Activated CD4-positive, alpha-beta T cell treated with anti-CD3 and anti-CD28 coated beads for 48 hours (primary cell): Measurements from ENCODE around the gene NELL1.

Experiments
- DNase-seq: peaks from one replicate; pipeline ENCODE4 v3.0.0-alpha.2; 2020

Gene NELL1

GRCh38 chr11:20669820-20670684, 666 bp downstream of the NELL1 start:
- DNase-seq, result no peak

DNA sequence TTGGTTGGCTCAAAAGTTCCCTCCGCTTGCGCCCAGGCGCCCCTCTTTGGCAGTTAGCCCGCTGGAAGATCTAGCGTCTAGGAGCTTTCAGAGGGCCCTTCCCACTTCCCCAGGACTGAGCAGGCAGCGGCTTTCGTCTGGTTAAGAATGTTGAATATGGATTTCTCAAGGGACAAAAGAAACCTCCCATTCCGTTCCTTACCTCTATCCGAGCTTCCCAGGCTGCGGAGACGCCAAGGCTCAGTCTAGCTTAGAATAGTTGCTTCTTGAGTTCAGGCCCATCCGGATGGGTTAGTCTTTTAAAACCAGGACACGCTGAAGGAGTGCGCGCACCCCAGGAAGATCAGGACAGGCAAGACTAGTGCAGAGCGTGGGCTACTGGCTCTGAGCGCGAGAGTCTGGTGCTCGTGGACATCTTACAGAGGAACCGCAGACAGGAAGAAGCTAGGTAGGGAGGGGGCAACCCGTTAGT, 1.6 kb downstream of the NELL1 start:
- DNase-seq, result no peak

DNA sequence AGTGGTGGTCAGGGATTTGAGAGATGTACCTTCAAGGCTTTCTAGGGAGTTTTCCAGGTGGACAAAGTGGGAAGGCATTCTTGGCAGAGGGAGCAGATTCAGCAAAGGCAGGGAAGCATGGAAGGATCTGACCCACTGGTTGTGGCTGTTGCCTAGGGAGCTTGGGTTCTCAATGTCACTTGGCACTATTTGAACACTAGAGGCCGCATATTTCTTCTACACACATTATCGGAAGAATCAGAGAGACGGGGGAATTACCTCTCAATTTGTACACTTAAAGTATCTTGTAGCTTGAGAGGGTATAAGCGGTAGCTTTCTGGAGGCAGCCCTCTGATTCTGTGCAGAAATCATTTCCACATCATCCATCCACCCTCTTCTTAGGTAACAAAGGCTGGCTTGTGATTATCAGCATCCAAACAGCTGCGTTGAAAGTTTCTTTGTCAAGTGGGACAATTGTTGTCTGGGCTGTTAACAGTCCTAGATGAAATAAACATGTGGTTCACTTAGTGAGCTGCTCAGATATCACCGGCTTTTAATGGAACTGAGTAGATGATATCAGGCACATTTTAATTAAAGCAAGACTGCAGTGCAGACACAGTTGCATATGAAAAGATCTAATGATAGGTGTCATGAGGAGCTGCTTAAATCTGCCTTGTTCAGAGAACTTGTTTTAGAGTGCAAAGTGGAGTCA, 2.6 kb downstream of the NELL1 start:
- DNase-seq, result no peak

GRCh38 chr11:20672575-20672974, 3.2 kb downstream of the NELL1 start:
- DNase-seq, result no peak

GRCh38 chr11:20676658-20677057, 7.3 kb downstream of the NELL1 start:
- DNase-seq, result no peak

DNA sequence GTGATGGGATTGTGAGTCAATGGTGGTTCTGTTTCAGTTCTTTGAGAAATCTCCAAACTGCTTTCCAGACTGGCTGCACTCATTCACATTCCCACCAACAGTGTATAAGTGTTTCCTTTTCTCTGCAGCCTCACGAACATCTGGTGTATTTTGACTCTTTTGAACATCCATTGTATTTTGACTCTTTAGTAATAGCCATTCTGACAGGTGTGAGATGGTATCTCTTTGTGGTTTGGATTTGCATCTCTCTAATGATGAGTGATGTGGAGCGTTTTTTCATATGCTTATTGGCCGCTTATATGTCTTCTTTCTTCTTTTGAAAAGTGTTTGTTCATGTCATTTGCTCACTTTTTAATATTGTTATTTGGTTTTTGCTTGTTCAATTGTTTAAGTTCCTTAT, 19.4 kb downstream of the NELL1 start:
- no peak for DNase-seq

DNA sequence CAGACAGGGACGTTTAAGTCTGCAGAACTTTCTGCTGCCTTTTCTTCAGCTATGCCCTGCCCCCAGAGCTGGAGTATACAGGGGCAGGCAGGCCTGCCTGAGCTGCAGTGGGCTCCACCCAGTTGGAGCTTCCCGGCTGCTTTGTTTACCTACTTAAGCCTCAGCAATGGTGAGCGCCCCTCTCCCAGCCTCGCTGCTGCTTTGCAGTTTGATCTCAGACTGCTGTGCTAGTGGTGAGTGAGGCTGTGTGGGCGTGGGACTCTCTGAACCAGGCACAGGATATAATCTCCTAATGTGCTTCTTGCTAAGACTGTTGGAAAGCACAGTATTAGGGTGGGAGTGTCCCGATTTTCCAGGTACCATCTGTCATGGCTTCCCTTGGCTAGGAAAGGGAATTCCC, 38.5 kb downstream of the NELL1 start:
- no peak for DNase-seq

DNA sequence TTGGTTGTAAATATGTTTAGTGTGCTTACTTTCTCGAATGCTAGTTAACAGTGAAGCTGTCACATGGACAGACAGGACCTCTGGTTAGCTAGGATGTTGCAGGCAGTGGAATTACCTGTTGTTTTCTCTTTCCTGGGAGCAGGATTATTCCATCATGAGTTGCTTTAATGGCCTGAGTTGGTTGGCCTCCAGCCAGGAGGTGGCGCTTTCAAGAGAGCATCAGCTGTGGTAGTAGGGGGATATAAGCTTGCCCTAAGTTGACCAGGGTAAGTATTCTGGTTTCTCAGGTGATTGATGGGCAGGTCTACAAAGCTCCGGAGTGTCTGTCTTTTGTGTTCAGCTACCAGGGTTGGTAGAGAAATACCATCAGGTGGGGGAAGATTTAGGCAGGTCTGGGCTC, 43.5 kb downstream of the NELL1 start:
- DNase-seq, result no peak

DNA sequence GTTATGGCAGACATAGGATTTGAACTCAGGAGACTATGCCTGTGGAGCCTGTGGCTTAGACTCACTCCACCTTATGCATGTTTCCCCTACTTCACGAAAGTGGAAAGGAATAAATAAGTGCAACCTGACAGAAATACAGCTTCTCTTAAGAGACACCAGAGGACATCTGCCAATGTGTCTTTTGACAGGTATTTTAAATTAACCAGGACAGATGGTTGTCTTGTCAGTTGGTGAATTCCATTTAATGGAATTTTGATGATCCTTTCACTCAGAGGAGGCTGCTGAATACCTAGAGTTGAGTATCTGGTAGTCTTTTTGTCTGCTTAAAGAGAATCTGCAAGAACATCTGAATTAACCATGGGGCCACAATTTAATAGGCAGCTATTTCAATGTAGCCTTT, 46.1 kb downstream of the NELL1 start:
- DNase-seq, result no peak

DNA sequence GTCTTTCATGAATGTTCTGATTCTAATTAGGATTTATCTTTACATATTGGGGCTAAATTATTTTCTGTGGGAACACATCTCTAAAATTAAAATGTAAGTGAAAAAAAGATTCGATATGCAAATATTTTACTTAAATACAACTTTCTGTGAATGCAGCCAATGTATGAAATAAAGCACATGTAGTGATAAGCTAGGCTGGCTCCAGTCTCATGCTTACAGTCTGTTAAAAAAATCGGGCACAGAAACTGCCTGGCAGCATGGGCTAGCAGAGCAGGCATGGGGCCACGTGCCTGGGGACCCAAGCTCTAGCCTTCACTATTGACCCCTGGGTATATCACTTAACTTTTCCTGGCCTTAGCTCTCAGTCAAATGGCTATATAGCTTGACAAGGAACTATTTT, 46.5 kb downstream of the NELL1 start:
- no peak for DNase-seq

DNA sequence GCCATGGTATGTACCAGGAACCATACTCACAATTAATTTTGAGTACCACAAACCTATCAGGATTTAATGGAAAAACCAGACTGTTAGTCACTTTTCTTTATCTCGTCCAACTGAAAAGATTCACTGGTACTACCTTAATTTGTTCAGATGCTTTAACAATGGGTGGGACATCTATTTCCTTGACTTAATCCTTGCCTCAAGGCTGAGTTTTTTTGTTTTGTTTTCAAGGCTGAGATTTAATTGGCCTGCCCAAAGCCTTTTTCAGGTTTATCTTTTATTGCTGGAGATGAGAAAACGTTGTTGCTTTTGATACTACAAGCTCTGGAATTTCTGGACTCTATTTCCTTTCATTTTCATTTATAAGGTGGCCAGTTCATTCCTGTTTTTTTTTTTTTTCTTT, 50.4 kb downstream of the NELL1 start:
- DNase-seq, result no peak

- no peak for DNase-seq
These were observed 54.0 kb downstream of the NELL1 start for GRCh38 chr11:20723366-20723765.

GRCh38 chr11:20729597-20730105, 60.3 kb downstream of the NELL1 start:
- DNase-seq, result no peak

GRCh38 chr11:20731676-20732215, 62.4 kb downstream of the NELL1 start:
- DNase-seq, result no peak

GRCh38 chr11:20739107-20739506, 69.7 kb downstream of the NELL1 start:
- DNase-seq, result no peak

DNA sequence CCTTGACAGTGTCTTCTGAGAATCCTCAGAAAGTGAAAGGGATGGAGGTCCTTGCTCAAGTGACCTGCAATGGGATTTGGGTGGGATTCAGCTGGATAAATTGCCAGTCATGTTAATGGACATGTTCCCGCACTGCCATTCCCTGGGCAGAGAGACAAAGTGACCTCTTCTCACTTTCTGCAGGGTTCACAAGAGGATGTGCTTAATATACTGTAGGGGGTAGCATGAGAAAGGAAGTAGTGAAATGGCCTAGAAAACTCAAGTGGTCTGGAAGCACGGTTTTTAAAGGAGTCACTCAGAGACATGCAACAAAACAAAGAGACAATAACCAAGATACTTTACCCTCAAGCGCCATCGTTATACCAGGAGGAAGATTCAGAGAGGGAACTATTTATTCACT, 70.2 kb downstream of the NELL1 start:
- DNase-seq, result no peak

GRCh38 chr11:20754933-20755332, 85.5 kb downstream of the NELL1 start:
- DNase-seq, result no peak

DNA sequence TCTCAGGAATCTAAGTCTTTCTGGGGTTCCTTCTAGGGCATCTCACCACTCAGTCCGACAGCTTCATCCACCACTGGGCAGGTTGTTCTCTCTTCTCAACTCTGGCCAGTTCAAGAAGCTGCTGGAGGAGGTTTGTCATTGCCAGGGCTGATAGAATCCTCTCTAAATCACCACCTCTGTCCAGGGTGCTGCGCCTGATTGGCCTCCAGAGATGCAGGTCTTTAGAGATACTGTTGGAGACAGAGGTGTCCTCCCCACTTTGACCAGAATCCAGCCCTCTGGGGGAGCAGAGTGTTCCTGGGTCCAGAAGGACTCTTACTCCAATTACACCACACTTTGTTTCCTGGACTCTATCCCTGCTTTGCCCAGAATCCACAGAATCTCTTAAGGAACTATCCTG, 90.2 kb downstream of the NELL1 start:
- no peak for DNase-seq

- DNase-seq, result no peak
These were observed 91.4 kb downstream of the NELL1 start for GRCh38 chr11:20760811-20761210.

DNA sequence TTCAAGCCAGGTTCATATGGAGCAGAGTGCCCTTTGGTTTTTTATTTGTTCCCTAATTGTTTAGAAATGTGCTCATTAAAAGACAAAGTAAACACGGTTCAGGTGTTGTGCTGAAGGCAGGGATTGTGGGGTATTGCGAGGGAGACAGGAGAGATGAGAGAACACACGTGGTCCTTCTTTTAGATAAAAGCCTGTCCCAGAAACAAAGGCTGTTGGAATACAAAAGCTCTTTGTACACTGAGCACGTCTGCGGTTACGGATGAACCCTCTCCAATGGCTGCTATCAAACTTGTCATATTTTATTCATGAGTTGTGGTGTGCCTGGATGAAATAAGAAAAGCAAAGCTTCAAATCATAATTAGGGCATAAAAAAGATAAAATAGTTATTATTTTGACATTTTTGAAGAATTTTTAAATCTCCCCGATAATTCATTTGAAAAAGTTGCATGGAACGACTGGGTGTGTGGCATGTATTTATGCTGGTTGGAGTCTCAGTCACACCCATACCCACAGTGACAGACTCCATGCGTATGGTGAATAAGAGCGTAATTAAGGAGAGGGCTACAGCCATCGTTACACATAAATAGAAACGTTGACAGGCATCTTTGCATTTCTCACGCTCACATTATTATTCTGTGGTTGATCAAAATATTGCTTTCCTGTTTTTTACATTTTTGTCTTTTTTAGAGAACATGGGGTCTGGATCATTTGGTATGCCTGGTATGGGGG, 92.9 kb downstream of the NELL1 start:
- no peak for DNase-seq

- DNase-seq, result no peak
These were observed 93.6 kb downstream of the NELL1 start for GRCh38 chr11:20762980-20763379.

DNA sequence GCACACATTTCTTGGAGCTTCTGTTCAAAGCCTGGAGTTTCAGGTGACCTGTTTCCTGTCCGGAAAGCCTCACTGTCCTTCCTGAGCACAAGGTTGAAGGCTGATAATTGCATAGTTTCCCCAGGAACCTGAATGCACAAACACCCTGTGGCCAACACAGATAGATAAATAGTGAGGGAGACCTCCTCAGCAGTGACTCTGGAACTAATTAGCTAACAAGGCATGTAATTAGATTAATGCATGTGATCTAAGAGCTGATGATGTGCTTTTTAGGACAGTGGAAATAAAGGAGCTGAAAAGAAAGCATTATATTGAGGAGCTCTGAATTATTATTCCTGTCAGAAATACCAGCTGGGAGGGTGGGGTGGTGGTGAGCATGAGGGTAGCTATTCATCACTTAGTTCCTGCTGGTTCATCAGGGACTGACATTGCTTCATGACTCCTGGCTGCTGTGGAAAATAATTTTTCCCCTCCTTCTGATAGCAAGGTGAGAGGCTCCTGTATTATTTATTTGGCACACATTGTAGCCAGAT, 101.1 kb downstream of the NELL1 start:
- DNase-seq, result no peak

- DNase-seq, result no peak
These were observed 101.6 kb downstream of the NELL1 start for GRCh38 chr11:20771026-20771425.
